Right cardiac atrium (tissue), 5 donors: ENCODE measurements around the gene COL5A1. TPM values are rescaled to one million over a fixed set of nuclear protein-coding genes. Genes with fewer than 3 reads are reported as not detected.
"Not testable (repeated sequence)": the region's sequence is repeated elsewhere in the genome, so short reads cannot be mapped to it uniquely, and the experiment has no call there.

Experiments
- ATAC-seq, 2 donors: fragments of 200-7000 bp; cut with Tn5 transposase; one replicate each; pipeline versions ENCODE4 v1.8.0 to v1.9.1; 2020; ENCODE audit warnings: moderate library complexity in 2 of 2, mild to moderate bottlenecking in 1 of 2
- DNase-seq, 3 donors: peaks; one replicate each; pipeline ENCODE4 v3.0.0-alpha.2; 2020
- H3K27ac ChIP-seq: one replicate; pipeline ENCODE4 v1.5.1; 2013; ENCODE audit warnings: mild to moderate bottlenecking, low read length, control low read depth, moderate library complexity
- H3K27me3 ChIP-seq: one replicate; pipeline ENCODE4 v1.6.1; 2013; ENCODE audit not compliant: control insufficient read depth, insufficient read depth
- H3K4me1 ChIP-seq: one replicate; pipeline ENCODE4 v1.6.1; 2013; ENCODE audit warnings: low read length; ENCODE audit not compliant: control insufficient read depth, insufficient read depth
- H3K4me3 ChIP-seq: one replicate; pipeline ENCODE4 v1.5.1; 2013; ENCODE audit warnings: low read length, control low read depth
- H3K9me3 ChIP-seq: one replicate; pipeline ENCODE4 v1.6.1; 2013; ENCODE audit warnings: low read length; ENCODE audit not compliant: control insufficient read depth
- WGBS: extraction: QIAGEN DNeasy Blood & Tissue Kit; methylation state at CpG from one replicate; pipeline ENCODE4 v1.1.7; 2013; 5-methylcytosine and 5-hydroxymethylcytosine counted together
- intact Hi-C, 4 donors: fragments of 100-400 bp; cut with DNase I; formaldehyde crosslinking; loops; one replicate each; pipeline versions ENCODE4 v1.11.0 to v1.14.0; 2022 to 2023
- polyA plus RNA-seq: library from polyadenylated mRNA; stranded (reverse); fragments of 200-250 nt; gene quantifications from one replicate; pipeline ENCODE4 v1.2.3, GENCODE V29; 2013
- total RNA-seq, 4 donors: library from RNA; stranded (reverse); fragmentation: NEBNext Ultra II Directional; extraction: Animal tissue kit (Norgen Biotek cat#: 25700); gene quantifications; one replicate each; pipeline ENCODE4 v1.2.1, GENCODE V29; 2021
- donor health status: healthy with polysubstance abuse.
- donor health status: DM: no; HTN: yes; CAD: no.
- donor health status: DM: no; HTN: no; CAD: no.
- donor health status: DM: no; HTN: yes; CAD: no; lungs with severe emphysema.
- donor health status: DM: yes; HTN: yes; CAD: no.

COL5A1 gene
- total and polyA plus RNA-seq, 5 donors, result 15.4 to 35.8 (median 22.7) TPM

GRCh38 chr9:134694714-134695113 lies 53.1 kb downstream of the COL5A1 start:
- intact Hi-C loops, result loop anchor here in 3 of 4 donors (5.0 to 10.0 kb wide), 4 partner anchors 50 to 720 kb away; no protein-coding TSS in a partner anchor
- Histone ChIP-seq H3K4me3 (no peak overlapping the region), H3K9me3 (no peaks in the 10 kb centered on the region), H3K27ac (no peak overlapping the region), H3K4me1 (no peaks in the 10 kb centered on the region), H3K27me3 (no peaks in the 10 kb centered on the region)
- WGBS, result 87% methylated on average over 12 of the region's 12 CpGs
- DNase-seq (peak; percentile 10 to 44 (median 22)), ATAC-seq (no peak)

- DNase-seq, result peak; percentile 13 to 48 (median 31)
- intact Hi-C loops, result loop anchor here in 3 of 4 donors (5.0 to 10.0 kb wide), 4 partner anchors 50 to 720 kb away; no protein-coding TSS in a partner anchor
- Histone ChIP-seq H3K27ac (no peak overlapping the region), H3K4me1 (no peaks in the 10 kb centered on the region), H3K4me3 (no peak overlapping the region), H3K9me3 (no peaks in the 10 kb centered on the region), H3K27me3 (no peaks in the 10 kb centered on the region)
- 80% methylated on average over 12 of the region's 12 CpGs for WGBS
- no peak for ATAC-seq
Observed at GRCh38 chr9:134695144-134695543, 53.5 kb downstream of the COL5A1 start.

GRCh38 chr9:134696433-134696832 lies 54.8 kb downstream of the COL5A1 start:
- Histone ChIP-seq H3K27me3 (no peaks in the 10 kb centered on the region), H3K4me1 (no peaks in the 10 kb centered on the region), H3K27ac (no peak overlapping the region), H3K9me3 (no peaks in the 10 kb centered on the region), H3K4me3 (no peak overlapping the region)
- intact Hi-C loops, result loop anchor here in 3 of 4 donors (5.0 to 10.0 kb wide), 4 partner anchors 48 to 718 kb away; no protein-coding TSS in a partner anchor
- no peak for ATAC-seq
- peak in 2 of 3 donors; percentile 2 to 11 for DNase-seq
- WGBS, result 89% methylated on average over 8 of the region's 8 CpGs

GRCh38 chr9:134698111-134698510 lies 56.5 kb downstream of the COL5A1 start:
- H3K27ac ChIP-seq, result no peak overlapping the region
- intact Hi-C loops, result loop anchor here (2.0 to 10.0 kb wide), 6 partner anchors 39 to 717 kb away; no protein-coding TSS in a partner anchor
- H3K4me3 ChIP-seq, result no peak overlapping the region
- DNase-seq (peak; percentile 11 to 59 (median 42)), ATAC-seq (no peak)
- H3K4me1 ChIP-seq, result no peaks in the 10 kb centered on the region
- WGBS, result 62% methylated on average over 5 of the region's 5 CpGs
- no peaks in the 10 kb centered on the region for H3K27me3 ChIP-seq
- H3K9me3 ChIP-seq, result no peaks in the 10 kb centered on the region

GRCh38 chr9:134698587-134699342 lies 57.2 kb downstream of the COL5A1 start:
- H3K4me3 ChIP-seq, result no peak overlapping the region
- intact Hi-C loops, result loop anchor here (2.0 to 10.0 kb wide), 6 partner anchors 38 to 716 kb away; no protein-coding TSS in a partner anchor
- DNase-seq (peak; percentile 72 to 88 (median 86)), ATAC-seq (peak; percentile 68 to 71)
- no peak overlapping the region for H3K27ac ChIP-seq
- no peaks in the 10 kb centered on the region for H3K4me1 ChIP-seq
- no peaks in the 10 kb centered on the region for H3K9me3 ChIP-seq
- no peaks in the 10 kb centered on the region for H3K27me3 ChIP-seq
- 34% methylated on average over 19 of the region's 19 CpGs for WGBS

GRCh38 chr9:134699343-134699740 lies 57.7 kb downstream of the COL5A1 start:
- H3K27ac ChIP-seq, result no peak overlapping the region
- DNase-seq (peak in 2 of 3 donors; percentile 33 to 38), ATAC-seq (peak in 1 of 2 donors; percentile 5)
- H3K27me3 ChIP-seq, result no peaks in the 10 kb centered on the region
- intact Hi-C loops, result loop anchor here (2.0 to 10.0 kb wide), 6 partner anchors 37 to 715 kb away; no protein-coding TSS in a partner anchor
- H3K4me3 ChIP-seq, result no peak overlapping the region
- H3K9me3 ChIP-seq, result no peaks in the 10 kb centered on the region
- H3K4me1 ChIP-seq, result no peaks in the 10 kb centered on the region
- WGBS, result 44% methylated on average over 6 of the region's 6 CpGs

GRCh38 chr9:134700636-134701350 lies 59.2 kb downstream of the COL5A1 start:
- no peak for ATAC-seq
- intact Hi-C loops, result loop anchor here in 1 of 4 donors (5.0 kb wide), 1 partner anchor 277 kb away; no protein-coding TSS in a partner anchor
- Histone ChIP-seq H3K4me3 (no peak overlapping the region), H3K9me3 (no peaks in the 10 kb centered on the region), H3K4me1 (no peaks in the 10 kb centered on the region), H3K27me3 (no peaks in the 10 kb centered on the region), H3K27ac (no peak overlapping the region)
- WGBS, result 84% methylated on average over 30 of the region's 30 CpGs
- peak in 2 of 3 donors; percentile 41 to 42 for DNase-seq

- Histone ChIP-seq H3K4me3 (no peak overlapping the region), H3K9me3 (no peaks in the 10 kb centered on the region), H3K27ac (no peak overlapping the region), H3K4me1 (peaks cover under 1% of the 10 kb centered on the region), H3K27me3 (no peaks in the 10 kb centered on the region)
- intact Hi-C loops, result loop anchor here in 1 of 4 donors (5.0 kb wide), 1 partner anchor 276 kb away; no protein-coding TSS in a partner anchor
- ATAC-seq, result no peak
- peak in 2 of 3 donors; percentile 45 to 53 for DNase-seq
- 83% methylated on average over 22 of the region's 22 CpGs for WGBS
Observed at GRCh38 chr9:134701581-134702259, 60.1 kb downstream of the COL5A1 start.

GRCh38 chr9:134702291-134702690 lies 60.7 kb downstream of the COL5A1 start:
- Histone ChIP-seq H3K9me3 (no peaks in the 10 kb centered on the region), H3K4me1 (peaks cover 4% of the 10 kb centered on the region), H3K4me3 (no peak overlapping the region), H3K27me3 (no peaks in the 10 kb centered on the region), H3K27ac (no peak overlapping the region)
- intact Hi-C loops, result loop anchor here in 1 of 4 donors (5.0 kb wide), 1 partner anchor 275 kb away; no protein-coding TSS in a partner anchor
- WGBS, result 52% methylated on average over 18 of the region's 18 CpGs
- ATAC-seq (no peak), DNase-seq (peak in 2 of 3 donors; percentile 36 to 50)

- not testable (repeated sequence) for H3K9me3 ChIP-seq, H3K27ac ChIP-seq, H3K27me3 ChIP-seq, H3K4me1 ChIP-seq, H3K4me3 ChIP-seq, ATAC-seq
- peak in 1 of 3 donors; percentile 22 for DNase-seq
- intact Hi-C loops, result loop anchor here in 1 of 4 donors (5.0 kb wide), 1 partner anchor 274 kb away; no protein-coding TSS in a partner anchor
- WGBS, result 78% methylated on average over 13 of the region's 13 CpGs
Observed at GRCh38 chr9:134703730-134704114, 62.1 kb downstream of the COL5A1 start.
